ENCODE data around the gene TMEM121. TPM values are rescaled to one million over a fixed set of nuclear protein-coding genes. Genes with fewer than 3 reads are reported as not detected.

Gene TMEM121
- polyA plus RNA-seq, 1 donor: 2.8 TPM

DNA sequence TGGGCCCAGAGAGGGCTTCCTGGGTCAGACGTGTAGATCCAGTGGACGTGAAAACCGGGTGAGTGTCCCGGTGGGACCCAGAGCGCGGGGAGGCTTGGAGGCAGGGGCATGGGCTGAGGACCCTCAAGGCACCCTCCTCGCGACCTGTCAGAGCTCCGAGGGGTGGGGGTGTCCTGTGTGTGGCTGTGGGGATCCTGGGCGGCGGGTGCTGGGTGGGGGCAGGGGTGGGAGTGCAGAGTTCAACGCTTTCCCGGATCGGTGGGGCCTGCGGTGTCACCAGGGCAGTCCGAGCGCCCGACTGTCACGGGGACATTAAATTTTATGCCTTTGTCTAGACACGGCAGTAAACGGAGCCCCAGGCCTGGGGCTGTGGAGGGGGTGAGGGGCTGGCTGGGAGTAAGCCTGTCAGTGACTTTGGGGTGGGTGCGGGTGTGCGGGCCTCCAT is 1.0 kb downstream of the TMEM121 start:
- DNase-seq: no peak

DNA sequence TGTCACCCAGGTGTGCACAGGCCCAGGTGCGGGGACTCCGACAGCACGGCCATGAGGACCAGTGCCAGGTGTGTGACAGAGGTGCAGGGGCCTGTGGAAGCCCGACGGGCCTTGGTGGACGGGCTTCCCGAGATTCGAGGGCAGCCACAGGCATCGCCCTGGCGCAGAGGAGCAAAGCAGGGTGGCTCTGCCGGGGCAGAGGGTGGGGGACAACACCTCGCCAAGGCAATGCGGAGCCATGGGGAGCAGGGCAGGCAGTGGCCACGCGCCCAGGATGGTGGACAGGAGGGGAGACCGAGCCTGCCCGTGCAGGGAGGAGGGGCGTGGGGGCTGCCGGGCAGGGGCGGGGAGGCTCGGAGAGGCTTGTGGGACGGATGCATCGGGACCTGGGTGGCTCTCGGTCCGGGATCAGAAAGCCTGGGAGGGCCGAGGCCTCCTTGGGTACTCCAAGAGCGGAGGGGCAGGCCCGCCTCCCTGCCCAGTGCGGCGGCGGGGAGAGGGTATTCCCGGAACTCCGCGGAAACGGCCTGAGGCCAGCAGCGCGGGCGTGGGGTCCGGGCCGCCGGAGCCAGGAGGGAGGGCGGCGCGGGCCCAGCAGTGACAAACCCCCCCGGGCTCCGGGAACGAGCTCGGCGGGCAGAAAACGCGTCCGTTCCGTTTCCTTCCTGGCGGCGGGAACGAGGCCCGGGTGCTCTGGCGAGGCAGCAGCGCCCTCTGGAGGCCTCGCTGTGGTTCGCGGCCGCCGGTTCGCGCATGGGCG is 1.6 kb downstream of the TMEM121 start:
- DNase-seq: peak; percentile 69

DNA sequence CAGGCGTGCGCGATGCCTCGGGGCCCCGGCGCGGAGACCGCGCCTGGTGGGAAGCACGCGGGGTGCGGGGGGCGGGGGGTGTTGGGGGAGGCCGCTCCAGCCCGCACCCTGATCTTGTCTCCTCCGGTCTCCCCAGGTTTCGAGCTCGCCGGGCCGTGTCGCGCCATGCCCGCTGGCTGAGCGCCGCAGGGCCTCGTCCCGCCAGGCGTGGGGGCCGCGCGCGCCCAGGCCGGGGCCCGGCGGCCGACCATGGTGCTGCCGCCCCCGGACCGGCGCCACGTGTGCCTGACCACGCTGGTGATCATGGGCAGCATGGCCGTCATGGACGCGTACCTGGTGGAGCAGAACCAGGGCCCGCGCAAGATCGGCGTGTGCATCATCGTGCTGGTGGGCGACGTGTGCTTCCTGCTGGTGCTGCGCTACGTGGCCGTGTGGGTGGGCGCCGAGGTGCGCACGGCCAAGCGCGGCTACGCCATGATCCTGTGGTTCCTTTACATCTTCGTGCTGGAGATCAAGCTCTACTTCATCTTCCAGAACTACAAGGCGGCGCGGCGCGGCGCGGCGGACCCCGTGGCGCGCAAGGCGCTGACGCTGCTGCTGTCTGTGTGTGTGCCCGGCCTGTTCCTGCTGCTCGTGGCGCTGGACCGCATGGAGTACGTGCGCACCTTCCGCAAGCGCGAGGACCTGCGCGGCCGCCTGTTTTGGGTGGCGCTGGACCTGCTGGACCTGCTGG is 2.4 kb downstream of the TMEM121 start:
- DNase-seq: no peak

DNA sequence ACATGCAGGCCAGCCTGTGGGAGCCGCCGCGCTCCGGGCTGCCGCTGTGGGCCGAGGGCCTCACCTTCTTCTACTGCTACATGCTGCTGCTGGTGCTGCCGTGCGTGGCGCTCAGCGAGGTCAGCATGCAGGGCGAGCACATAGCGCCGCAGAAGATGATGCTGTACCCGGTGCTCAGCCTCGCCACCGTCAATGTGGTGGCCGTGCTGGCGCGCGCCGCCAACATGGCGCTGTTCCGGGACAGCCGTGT is 2.9 kb downstream of the TMEM121 start:
- no peak for DNase-seq

DNA sequence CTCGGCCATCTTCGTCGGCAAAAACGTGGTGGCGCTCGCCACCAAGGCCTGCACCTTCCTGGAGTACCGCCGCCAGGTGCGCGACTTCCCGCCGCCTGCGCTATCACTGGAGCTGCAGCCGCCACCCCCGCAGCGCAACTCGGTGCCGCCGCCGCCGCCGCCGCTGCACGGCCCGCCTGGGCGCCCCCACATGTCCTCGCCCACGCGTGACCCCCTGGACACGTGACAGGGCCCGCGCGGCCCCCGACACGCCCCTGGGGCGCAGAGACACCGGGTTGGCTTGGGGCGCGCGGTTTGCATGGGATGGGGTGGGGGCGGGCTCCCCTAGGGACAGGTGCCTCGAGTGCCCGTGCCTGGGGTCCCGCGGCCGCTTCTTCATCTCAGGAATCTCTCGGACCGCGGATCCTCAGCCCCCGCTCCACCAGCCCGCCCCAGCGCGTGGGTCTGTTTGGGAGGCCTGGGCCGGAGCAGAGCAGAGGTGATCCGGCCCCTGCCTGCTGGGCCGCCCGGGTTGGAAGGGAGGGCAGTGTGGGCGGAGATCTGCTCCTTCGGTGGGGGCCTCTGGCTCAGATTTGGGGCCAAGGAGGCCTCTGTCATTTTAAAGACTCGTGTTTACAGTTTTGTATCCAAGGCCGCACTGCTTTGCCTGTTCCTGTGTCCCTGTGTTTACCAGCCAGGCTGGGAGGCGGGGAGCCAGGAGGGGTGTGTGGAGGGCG is 3.3 kb downstream of the TMEM121 start:
- DNase-seq: no peak

DNA sequence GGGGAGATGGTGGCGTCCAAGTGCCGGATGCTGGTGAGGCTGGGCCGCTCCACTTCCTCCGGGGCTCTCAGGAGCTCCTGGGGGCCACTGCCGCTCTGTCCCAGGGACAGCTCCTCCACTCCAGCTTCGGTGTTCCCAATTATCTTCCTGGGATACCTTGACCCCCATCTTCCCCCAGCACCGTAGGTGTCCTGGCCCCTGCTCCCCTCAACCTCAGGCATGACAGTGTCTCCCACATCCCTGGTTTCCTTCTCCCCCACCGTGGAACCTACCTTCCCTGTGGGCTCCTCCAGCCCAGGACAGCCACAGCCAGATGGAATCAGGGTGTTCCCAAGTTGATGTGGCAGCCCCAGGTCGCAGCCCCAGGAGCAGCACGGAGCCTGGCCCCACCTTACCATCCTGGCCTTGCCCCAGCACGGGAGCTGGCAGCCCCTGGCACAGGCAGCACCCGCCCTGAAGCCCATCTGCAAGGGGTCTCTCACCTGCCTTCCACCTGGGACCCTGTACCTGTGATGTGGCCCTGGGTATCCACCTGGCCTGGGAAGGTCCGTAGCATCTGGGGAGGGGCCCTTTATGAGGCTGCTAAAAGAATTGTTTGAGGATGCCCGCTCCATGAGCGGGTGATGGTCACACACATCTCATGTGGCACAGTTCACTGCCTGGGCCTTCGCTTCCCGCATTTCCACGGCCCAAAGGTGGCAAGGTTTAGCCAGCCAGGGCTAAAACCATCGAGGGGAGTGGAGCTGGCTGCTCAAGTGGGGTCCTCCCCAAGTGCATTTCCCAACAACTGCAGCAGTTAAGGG is 4.1 kb downstream of the TMEM121 start:
- no peak for DNase-seq

DNA sequence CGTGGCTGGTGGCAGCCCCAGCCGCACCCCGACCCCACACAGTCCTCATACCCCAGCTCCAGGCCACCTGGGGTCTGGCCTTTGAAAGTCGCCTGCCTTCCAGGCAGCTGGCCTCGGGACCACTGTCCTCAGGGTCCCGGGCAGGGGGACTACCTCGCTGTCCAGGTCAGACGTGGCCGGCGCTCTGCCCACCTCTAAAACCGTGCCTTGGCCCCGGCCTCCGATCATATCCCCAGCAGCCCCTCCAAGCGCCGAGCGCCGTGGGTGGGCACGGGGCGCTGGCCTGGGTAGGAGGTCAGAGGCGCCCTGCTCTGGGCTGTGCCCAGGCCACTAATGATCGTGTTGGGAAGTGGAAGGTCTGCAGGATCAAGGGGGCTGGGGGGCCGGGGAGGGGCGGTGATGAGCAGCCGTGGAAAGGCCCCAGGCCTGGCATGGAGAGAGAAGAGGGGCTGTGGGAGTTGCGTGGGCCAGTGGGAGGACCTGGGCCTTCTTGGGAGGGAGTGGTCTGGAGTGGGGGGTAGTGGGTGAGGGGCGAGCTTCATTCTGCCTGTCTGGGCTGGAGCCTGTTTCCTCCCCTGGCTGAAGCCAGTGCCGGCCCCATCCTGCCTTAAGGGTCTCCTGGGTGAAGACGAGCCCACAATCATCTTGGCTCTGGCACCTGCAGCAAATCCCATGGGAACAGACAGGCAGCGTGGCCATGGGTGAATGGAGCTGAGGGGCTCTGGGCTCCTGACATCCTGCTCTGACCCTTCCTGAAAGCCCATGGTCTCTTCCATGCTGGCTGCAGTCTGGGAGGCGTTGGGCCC is 4.9 kb downstream of the TMEM121 start:
- no peak for DNase-seq

DNA sequence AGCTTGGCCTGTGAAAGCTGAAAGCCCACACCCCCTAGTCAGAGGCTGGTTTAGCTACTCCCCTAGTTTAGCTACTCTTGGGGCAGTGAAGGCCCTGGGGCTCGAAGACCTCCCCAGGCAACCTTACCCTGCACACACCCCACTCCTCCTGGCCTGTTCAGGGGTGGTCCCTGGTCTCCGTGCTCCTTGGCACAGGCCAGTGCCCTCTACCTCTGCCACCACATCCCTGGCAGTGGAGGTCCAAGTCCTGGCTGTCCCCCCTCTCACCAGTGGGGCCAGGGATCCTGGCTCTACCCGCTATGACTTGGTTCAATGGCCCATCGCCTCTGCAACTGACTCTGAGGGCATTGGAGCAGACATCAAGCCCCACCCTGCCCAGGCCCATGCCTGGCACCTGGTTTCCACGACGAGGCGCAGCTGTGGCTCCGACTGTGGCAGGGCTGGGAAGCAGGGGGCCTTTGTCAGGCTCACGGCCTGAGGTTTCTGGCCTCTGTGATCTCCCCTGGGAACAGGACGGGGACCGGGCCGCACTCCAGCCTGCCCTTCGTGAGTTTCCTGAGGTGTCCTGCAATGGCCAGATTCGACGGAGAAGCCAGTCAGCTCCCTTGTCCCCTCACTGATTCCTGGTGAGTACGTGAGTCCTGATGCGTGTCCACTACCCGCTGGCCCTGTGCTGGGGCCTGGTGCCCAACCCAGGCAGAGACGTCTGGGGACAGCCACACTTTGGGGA is 5.7 kb downstream of the TMEM121 start:
- no peak for DNase-seq

DNA sequence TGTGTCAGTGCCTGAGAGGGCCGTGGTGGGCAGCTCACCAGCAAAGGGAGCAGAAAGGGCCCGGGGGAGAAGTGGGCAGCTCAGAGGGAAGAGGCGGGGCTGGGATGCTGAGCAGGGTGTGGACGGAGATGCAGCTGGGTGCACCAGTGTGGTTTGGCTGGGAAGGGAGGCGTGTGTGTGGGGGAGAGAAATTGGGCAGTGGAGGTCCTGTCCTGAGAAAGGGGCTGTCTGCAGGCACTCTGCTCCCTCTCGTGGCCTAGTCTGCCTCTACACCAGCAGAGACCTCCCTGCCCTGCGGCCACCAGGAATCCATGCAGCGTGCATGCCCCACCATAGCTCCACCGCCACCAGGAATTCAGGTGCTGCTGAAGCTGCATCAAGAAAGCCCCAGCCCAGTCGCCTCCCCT is 6.4 kb downstream of the TMEM121 start:
- no peak for DNase-seq

DNA sequence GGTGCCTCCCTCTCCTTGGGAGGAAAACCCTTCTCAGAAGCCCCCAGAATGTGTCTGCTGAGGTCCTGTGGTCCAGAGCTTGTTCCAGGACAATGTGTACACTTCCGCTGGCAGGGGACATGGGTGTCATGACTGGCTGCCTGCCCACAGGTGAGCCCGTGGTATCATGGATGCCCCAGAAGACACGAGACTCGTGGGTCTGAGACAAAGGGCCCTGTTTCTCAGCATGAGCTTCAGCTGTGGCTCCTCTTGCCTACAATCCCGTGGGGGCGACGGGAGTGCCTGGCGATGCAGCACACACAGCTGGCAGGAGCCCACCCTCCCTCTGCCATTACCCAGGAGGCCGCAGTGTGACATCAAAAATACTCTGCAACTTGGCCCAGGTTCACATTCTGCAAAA is 7.0 kb downstream of the TMEM121 start:
- no peak for DNase-seq

DNA sequence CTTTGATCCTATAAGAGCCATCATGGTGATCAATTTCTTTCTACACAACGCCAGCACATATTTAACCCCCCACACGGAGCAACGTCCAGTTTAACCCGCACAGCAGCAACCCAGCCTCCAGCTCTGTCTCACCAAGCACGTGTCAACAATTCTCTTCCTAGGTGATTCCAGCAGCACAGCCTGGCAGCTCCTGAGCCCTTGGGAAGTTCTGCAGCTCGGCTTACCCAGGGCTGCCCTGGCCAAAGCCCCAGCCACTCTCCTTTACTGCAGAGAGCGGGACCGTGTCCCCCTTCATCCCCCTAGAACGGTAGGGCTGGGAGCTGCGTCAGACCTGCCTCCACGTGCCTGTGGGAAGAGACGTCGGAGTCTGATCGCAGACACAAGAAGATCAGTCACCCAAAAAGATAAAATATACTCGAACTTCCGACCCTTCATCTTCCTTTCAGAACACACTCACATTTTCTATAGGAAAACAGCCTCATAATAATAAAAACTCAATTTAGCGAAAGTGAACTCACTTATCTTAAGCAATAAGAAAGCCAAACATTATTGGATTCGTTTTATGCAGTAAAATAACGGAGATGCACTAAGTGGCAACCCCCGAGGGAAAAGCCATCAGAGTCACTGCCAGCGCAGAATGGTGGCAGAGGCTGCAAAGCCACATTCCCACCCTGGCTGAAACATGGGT is 7.6 kb downstream of the TMEM121 start:
- no peak for DNase-seq

DNA sequence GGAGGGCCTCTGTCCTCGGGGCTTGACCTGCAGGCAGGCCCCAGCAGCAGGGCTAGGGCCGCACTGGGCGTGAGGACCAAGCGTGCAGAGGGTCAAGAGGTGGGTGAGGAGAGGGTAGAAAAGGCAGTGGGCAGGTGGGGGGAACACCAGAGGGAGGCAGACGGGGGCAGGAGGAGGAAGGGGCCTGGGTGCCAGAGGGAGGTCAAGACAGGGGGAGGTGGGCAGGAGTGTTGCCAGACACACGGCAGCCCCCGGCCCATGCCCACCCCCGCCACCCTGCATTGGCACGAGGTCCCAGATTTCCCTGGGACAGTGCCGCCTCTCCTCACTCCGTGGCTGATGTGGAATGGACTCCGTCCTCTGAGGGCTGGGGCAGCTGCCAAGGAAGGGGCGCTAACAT is 8.2 kb downstream of the TMEM121 start:
- no peak for DNase-seq

DNA sequence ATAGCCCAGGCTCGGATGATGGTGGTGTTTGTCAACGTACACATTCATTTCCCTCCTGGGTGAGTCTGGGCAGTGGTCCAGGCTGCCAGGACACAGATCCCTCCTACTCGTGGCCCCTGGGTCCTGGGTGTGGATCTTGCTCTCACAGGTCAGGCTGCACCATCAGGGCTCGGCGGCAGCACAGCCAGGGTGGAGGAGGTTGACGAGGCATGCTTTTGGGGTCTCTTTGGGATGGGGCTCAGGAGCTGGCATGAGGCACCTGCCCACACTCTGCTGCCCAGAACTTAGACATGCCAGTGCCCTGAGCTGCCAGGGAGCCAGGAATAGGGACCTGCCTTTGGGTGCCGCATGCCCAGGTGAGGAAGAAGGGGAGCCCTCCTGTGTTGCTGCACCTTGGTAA is 9.7 kb downstream of the TMEM121 start:
- no peak for DNase-seq

DNA sequence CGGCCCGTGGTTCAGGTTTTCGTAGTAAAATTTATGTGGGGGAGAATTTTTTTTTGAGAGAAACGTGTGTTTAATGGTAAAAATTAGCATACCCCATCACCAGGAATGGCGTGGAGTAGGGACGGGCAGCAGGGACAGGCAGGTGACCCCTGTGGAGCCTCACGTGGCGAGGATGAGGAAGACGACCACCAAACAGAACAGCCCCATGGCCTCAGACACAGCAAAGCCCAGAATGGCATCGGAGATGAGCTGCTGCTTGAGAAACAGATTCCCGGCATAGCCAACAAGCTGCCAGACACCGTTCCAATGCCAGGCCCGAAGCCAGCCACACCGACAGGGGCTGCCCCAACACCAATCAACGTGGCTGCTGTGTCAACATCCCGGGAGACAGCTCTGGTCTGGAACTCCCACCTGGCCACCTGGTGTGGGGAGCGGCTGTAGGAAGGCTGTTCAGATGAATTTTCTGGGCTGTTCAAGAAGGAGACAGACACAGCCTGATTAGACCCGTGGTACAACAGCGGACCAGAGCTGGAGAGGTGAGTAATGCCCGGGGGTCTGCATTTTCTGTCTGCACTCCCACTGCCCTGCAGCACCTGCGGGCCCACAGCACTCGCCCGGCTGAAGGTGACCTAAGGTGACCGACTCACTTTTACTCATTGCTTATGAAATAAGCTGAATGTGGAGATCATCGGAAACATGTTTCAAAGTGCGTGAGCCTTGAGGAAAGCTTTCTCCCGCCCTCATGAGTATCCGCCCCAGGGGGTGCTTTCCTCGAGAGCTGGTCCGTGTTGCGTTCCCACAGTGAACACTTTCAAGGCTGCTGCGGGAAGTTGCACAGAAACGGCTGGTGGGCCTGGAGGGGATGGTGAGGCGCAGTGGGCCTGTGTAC is 10.6 kb downstream of the TMEM121 start:
- DNase-seq: no peak

DNA sequence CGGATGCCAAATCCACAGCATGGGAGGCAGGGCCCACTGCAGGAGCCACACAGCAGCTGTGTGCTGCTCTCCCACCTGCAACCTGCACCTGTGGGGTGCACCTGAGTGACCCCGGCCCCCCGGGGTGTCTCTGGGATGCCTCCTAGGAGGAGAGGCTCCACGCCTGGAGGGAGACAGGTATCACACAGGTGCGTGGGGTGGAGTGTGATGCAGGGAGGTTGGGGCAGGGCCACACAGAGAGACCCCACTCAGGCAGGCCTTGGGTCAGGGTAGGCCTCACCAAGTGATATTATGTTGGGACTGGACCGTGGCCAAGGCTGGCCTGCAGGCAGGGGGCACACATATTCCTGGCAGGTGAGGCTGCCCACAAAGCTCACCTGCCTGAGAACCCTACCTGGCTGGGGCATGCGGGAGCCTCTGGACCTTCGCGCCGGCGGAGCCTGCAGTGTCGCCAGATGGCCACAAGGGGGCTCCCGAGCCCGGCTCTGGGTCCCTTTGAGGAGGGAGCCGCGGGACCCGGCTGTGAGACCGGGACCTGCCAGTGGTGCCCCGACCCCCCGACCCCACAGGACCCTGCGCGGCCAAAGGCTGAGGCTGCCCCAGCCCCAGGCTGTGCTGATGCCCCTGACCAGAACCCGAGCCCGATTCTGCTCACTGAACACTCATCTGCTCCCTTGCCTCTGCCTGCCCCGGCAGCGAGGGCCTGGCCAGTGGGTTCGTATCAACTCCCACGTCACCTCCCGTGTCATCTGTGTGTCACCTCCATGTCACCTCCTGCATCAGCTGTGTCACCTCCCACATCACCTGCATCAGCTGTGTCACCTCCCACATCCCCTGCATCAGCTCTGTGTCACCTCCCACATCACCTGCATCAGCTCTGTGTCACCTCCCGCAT is 11.4 kb downstream of the TMEM121 start:
- no peak for DNase-seq

DNA sequence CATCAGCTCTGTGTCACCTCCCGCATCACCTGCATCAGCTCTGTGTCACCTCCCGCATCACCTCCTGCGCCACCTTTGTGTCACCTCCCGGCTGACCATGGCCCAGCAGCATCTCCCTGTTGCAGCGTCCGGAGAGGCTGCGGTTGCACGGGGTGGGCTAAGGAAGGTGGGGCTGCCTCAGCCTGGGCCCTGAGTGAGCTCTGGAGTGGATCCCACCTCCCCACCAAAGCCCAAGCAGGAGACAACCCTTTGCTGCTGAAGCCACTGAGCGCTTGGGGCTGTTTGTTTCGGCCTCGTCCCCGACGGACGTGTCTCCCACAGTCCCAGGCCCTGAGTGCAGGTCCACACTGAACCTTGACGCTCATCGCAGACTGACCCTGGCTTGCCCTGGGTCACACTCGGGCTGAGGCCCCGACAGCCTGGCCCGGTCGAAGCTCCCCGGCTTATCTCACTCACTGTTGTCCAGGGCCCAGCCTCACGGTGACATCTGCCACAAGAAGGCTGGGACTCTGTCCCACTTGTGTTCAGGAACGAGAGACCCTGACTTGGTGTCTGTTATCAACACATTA is 12.2 kb downstream of the TMEM121 start:
- no peak for DNase-seq

DNA sequence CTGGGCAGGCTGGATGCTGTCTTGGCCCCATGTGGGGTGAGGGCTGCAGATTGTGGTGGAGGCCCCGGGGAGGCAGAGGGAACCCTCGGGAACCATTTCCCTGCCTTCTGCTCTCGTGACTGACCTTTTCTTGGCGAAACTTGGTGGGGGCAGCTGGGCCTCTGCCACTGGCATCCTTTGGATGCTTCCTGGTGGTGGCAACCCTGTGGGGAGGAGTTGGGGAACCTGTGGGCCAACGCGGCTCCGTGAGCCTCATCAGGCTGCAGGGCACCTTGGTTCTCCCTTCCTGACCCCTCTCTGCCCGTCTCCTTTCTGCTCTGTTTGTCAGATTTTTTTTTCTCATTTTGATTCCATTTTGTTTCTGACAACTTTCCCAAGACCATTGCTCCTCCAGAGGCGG is 14.4 kb downstream of the TMEM121 start:
- no peak for DNase-seq

Data from left kidney (tissue), 2 donors.